Activated CD8-positive, alpha-beta memory T cell treated with anti-CD3 and anti-CD28 coated beads for 24 hours (primary cell): ENCODE data around the gene SCUBE1.
A peak's percentile ranks its signal among the peaks of the same experiment; 100 is the strongest.

Source experiments
- DNase-seq: peaks from one replicate; pipeline ENCODE4 v3.0.0-alpha.2; 2020

SCUBE1 gene

DNA sequence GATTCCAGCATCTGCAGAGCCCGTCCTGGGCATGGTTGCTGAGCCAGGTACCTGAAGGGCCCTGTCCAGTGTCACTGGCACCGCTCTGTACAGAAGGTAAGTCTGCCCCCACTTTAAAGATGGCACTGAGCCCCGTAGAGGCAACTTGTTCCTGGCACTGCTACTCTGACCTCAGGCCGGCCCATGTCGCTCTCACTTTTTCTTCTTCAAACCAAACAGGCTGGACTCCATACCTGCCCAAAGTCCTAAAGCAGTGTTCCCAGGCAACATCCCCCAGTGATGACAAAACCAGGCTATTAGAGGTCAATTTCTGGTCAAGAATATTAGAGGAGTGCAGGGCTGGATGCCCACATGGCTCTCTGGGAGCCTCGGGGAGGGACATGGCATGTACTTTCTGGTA, 109.6 kb downstream of the SCUBE1 start:
- no peak for DNase-seq

DNA sequence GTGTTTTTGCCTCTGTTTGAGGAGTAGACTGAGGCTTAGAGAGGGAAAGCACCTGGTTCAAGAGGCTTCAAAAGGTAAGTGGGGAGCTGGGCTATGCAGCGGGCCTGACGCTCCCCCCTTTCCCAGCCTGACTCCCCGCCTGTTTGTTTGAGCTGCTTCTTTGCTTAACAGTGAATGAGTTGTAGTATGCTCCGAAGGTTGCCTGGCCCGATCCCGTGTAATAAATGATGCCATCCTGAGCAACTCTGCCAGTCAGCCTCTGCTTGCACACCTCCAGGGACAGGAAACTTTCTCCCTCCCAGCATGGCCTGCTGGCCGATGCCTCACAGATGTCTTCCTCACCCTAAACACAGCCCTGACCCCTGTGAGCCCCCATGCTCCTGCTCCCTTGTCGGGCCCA, 110.7 kb downstream of the SCUBE1 start:
- no peak for DNase-seq

DNA sequence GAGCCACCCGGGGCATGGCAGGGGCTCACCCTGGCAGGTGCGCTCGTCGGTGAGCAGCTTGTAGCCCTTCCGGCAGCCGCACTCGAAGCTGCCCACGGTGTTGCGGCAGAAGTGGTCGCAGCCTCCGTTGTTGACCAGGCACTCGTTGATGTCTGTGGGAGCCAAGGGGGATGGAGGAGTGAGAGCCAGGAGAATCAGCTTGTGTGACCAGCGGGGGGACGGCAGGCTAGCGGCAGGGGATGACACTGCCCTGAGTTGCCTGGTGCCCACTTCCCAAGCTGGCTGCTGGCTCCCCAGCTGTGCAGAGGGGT, 111.5 kb downstream of the SCUBE1 start:
- no peak for DNase-seq

DNA sequence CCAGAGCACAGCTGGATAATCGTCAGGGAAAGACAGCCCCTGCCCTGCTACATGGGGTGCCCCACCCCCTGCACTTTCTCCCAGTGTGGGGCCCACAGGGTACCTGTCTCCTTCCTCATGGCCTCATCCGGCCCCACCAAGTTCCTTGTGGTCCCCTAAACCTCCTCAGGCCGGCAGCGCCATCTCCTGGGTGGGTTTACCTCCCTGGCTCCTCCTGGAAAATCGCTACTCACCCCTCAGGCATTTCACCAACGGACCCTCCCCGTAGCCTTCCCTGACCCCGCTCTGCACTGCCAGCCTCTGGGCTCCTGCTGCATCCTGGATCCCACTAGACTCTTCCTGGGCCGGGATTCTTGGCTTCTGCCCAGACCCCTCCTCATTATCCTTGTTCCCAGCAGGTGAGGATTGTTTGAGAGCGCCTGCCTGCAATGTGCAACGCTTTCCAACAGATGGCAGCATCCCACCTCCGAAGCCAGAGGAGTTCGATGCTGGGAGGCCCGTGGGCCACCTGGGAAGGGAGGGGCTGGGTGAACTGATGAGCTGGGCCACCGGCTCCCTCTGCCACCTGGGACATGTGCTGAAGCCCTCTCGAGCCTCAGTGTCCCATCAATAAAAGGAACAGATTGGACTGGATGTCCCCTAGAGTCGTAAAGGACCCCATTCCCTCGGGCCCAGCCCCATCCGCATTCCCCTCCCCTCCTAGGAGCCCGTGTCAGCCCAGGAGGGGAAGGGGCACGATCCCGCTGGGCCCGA, 112.0 kb downstream of the SCUBE1 start:
- peak; percentile 88 for DNase-seq

DNA sequence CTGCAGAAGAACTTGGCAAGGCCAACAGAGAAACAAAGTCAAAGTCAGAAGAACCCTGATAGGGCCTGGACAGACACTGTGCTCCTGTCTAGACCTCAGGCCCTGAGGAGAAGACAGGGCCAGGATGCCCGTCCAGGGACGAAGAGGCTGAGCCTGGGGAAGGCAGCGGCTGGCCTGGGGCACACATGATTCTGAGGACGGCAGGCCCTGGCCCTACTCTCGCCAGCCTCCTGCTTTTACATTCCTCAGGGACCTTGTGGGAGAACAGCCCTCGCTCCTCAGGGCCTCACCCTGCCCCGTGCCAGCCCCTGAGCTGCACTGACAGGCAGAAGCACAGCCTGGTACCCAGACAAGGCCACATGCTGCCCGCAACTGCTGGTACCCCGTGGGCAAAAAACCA, 112.6 kb downstream of the SCUBE1 start:
- DNase-seq, result no peak

DNA sequence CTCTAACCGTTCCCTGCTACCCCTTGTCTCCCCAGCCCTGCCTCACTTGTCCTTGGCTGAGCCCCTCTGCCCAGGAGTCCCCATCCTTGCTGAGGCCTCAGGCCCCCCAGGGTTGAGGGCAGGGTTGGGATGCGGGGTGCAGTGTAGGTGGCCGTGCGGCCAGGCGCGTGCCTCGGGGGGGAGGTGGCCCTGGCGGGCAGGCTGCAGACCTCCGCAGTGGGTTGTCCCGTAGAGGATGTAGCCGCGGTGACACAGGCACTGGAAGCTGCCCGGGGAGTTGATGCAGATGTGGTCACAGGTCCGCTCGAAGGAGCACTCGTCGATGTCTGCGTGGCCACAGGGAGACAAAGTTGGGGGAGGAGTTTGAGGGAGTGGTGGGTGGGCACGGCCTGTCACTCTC, 114.3 kb downstream of the SCUBE1 start:
- DNase-seq, result no peak

DNA sequence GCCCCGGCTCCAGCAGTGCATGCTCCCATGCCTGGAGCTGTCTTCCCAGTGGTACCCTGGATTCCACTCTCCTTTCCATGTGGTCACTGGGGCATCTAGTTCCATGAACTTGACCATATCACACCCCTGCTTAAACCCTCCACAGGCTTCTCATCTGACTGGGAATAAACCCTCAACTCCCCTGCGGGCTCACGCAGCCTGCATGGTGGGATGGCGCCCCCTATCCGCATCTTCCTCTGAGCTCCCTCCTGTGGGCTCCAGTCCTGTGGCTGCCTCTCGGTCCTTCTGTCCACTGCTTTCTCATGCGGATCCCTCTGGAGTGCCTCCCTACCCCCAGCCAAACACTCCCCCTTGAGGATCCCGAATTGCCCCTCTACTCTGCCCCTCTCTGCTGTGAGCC, 114.8 kb downstream of the SCUBE1 start:
- DNase-seq, result peak; percentile 62

DNA sequence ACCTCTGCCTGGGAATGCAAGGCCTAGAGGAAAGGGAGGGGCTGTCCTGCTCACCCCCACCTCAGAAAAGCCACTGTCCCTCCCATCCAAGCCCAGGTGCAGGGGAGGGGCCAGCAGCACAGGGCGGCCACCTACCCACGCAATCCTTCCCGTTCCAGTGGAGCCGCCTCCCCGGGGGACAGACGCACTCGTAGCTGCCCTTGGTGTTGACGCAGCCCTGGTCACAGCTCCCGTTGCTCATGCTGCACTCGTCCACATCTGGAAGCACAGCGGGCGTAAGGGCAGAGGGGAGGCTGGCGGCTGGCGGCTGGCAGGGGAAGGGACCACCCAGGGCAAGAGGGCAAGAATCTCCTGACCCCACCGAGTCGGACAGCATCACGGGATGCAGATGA, 115.9 kb downstream of the SCUBE1 start:
- no peak for DNase-seq

DNA sequence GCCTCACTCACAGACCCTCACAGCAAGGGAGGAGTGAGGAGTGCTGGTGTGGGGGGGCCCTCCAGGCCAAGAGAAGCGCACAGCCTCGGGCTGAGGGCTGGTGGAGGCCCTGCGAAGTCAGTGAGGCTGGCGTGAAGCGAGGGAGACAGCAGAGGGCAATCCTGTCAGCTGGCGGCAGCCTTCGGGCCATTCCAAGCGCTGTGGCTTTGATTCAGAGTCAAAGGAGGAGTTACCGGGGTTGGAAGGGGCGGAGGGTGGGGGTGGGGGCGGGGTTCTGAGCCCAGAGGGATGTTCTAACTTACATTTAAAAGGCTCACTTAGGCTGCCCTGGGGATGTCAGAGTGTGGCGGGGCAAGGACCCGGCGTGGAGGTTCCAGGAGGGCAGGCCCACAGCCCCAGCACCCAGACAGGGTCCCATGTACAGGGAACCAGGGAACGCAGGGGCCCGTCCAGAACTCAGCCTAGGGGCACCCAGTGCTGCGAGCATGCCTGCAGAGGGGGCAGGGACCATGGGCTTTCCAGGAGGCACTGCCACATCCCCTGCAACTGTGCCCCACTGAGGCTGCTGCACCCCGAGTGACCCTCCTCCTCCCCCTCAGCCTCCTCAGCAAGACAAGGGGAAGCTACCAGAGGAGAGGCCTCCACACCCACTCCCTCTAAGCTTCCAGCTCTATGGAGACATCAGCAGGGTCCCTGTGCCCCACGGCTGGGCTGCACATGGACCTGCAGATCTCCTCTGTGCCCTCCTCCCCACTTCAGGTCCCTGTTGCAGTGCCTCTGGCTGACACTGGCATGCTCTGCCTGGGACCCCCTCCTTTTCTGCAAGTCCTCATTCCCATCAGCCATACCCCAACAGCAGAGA, 116.6 kb downstream of the SCUBE1 start:
- DNase-seq, result no peak

DNA sequence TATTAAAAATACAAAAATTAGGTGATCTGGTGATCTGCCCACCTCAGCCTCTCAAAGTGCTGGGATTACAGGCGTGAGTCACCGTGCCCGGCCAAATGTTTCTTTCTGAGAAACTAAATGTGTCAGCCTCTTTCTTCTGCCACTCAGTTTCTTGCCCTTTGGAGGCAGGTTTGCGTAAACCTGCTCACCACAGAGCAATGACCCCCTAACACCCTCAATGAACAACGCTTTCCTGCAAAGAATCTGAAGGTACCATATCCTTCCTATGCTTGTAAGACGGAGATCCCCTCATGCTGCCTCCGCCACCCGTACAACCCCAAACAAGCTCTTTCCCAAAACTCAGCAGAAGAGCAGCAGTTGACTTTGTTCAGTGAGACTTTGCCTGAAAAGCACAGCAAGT, 117.6 kb downstream of the SCUBE1 start:
- no peak for DNase-seq

DNA sequence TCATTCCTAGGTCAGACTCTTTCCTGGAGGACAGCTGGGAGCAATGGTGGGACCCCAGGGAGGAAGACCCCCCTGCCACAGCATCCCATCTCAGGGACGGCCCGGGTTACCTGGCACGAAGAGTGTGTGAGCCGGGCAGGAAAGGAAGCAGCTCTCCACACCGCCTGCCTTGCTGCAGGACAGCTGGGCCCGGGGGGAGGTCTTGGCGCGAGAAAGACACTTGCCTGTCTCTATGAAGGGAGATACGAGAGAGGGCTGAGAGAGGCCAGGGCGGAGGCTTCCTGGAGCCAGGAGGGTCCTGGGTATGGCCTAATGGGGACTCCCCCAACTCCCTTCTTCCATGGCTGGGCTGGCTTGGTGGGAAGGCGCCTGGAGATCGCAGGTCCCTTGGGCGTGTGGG, 120.2 kb downstream of the SCUBE1 start:
- no peak for DNase-seq

DNA sequence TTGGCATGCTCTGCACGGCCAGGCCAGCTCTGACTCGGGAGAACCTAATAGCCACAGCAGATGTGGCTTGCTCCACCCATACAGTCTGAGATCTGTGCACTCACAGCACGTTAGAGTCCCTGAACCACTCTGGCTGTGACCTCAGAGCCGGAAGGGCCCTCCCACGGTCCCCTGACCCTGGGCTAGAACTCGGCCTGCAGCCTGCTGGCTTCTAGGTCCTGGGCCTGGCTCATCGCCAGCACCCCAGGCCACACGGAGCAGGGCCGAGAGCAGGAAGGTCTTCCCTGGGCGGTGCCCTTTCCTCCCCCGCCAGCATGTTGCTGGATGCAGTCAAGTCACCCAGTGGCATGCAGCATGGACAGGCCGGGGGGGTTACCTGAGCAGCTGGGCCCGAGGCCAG, 120.9 kb downstream of the SCUBE1 start:
- DNase-seq, result no peak

DNA sequence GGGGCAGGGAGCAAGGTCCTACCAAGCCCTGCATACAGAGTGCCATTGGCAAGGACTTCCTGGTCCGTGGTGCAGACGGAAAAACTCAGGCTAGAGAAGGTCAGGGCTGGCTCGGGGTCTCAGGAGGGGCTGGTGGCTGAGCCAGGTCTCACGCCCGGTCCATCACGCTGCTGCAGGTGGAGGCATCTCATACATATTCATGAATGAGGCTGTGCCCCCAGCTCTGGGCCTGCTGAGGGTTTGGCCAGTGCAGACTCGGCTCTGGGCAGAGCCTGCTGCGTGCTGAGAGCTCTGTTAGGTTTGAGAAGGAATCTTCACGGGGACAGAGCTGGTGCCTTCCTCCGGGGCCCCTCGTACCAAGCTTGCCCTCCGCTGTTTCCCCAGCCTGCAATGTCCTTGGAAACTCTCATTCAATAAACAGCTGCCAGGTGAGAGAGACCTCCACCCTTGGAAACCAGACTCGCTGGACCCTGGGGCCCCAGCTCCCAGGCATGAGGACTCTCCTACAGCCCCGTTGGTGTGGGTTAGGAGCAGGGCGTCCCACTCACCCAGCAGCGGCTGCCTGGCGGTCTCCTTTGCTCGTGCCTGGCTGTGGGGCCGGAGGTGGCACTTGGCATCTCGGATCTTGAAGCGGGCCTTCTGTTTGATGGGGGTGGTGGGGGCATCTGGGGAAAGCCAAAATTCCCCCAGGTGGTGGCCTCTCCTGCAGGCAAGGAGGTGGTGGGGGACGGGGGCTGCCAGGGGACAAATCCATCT, 122.4 kb downstream of the SCUBE1 start:
- no peak for DNase-seq

DNA sequence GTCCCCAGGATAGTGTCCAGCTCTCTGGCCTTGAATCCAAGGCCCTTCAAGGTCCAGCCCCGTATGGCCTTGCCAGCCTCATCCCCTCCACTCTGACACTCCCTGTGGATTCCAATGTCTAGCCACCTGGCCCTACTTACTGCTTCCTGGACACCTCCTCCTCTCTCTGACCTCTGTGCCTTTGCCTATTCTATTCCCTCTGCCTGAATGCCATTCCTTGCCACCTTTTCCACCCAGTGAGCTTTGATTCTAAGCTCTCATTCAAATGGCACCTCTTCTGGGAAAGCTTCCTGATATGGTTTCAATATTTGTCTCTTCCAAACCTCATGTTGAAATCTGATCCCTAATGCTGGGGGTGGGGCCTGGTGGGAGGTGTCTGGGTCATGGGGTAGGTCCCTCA, 124.4 kb downstream of the SCUBE1 start:
- no peak for DNase-seq

DNA sequence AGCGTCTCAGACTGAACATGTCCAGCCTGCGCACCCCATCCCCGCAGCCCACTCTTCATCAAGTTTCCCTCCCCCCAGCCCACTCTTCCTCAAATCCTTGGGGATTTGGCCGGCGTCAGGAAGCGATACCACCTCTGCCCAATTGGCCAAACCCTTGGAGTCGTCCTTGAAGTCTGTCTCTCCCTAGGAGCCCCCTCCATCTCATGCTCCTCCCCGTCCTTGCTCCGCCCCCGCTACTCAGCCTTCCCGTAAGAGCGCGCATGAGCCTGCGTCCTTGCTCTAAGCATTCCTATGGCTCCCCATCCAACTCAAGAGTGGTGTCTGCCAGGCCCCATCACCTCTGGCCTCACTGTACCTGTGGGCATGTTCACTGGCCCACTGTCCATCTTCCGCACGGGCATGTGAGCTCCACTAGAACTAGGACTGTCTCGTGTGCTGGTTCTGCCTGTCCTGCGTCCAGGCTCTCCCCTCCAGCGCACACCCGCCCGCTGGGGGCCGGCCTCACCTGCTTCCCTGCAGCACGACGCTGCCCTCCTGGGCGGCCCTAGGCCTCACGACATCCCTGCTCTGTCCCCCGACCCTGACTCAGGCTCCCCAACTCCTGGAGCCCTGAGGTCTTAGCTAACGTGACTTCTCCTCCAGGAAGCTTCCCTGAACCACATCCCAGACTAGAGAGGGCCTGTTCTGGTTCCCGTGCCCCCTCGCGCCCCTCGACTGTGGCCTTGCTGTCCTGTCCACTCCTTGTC, 125.7 kb downstream of the SCUBE1 start:
- no peak for DNase-seq

DNA sequence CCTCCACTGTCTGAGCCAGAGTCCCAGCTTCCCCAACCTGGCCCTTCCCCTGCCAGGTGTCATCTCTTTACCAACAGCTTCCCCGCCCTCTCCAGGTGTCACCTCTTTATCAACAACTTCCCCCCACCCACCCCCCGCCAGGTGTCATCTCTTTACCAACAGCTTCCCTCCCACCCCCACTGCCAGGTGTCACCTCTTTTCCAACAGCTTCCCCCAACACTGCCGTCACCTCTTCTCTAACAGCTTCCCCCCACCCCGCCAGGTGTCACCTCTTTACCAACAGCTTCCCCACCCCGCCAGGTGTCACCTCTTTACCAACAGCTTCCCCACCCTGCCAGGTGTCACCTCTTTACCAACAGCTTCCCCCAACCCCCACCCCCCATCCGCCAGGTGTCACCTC, 126.4 kb downstream of the SCUBE1 start:
- DNase-seq, result no peak

DNA sequence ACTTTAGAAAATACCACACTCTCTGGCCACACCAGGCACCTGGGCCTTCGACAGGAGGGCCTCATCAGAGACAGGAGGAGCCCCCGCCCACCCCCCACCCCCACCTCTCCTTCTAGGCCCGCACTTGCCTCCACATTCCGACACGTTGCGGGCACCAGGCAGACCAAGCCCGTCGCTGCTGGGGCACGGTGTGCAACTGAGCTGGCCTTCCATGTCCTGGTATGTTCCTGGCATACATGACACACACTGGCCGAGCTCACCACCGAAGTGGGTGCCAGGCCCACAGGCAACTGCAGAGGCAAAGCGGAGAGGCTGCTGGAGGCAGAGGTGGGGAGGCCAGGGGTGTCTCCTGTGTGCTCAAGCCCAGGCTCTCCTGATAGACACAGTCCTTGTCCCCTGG, 129.2 kb downstream of the SCUBE1 start:
- DNase-seq, result no peak

DNA sequence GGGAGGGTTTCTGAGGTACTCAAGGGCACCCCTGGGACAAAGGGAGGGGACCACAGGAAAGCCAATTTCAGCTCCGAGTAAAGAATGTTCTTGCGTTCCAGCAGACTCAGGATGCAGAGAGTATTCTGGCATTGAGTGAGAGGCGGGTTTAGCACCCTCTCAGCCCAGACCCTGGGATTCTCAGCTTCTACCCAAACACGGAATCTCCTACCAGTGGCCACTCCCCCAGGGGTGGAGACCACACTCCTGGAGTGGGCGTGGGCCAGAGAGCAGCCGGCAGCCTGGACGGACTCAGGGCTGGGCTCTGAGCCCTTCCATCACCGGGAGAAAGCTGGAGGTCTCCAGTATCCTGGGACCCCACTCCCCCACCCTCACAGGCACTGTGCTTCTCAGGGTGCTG, 130.1 kb downstream of the SCUBE1 start:
- no peak for DNase-seq

DNA sequence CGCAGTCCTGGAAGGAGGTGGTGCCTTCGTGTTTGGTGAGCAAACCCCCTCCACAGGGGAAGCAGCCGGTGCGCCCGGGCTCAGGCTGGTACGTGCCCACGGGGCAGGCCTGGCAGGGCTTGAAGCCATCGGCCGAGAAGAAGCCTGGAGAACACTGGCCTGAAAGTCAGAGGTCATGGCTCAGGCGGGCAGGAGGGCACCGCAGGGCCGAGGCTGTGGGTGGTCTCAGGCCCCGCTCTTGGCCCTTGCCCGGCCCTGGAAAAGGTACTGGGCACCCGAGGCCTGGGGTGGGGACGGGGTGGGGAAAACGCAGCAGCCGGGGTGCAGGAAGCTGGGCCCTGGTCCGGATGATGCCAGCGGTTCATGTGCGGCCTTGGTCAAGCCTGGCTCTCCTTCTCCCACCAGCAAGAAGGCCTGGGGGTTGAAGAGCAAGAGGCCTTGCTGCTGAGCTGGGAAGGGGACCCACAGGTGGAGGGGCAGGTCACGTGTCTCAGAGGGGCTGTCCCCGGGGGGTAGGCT, 130.7 kb downstream of the SCUBE1 start:
- no peak for DNase-seq

DNA sequence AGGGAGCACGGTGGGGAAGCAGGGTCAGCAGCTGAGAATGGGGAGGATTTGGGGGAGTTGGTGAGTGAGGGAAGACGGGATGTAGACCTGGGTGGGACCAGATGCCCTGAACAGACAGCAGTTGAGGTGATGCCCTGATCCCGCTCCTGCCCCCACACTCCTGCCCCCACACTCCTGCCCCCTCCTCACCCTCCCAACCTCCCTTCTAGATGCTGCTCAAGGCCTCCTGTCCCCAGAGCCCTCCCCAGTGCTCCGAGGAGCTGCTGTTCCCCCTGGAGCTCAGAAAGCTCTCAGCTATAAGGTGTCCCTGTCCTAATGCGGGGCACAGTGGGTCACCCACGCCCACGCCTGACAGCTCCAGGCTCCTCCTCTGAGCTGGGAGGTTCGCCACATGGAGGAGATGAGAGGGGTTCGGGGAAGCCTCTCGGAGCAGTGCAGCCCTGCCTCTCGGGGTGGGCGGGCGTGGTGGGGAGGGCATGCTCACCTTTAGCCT, 131.2 kb downstream of the SCUBE1 start:
- no peak for DNase-seq

DNA sequence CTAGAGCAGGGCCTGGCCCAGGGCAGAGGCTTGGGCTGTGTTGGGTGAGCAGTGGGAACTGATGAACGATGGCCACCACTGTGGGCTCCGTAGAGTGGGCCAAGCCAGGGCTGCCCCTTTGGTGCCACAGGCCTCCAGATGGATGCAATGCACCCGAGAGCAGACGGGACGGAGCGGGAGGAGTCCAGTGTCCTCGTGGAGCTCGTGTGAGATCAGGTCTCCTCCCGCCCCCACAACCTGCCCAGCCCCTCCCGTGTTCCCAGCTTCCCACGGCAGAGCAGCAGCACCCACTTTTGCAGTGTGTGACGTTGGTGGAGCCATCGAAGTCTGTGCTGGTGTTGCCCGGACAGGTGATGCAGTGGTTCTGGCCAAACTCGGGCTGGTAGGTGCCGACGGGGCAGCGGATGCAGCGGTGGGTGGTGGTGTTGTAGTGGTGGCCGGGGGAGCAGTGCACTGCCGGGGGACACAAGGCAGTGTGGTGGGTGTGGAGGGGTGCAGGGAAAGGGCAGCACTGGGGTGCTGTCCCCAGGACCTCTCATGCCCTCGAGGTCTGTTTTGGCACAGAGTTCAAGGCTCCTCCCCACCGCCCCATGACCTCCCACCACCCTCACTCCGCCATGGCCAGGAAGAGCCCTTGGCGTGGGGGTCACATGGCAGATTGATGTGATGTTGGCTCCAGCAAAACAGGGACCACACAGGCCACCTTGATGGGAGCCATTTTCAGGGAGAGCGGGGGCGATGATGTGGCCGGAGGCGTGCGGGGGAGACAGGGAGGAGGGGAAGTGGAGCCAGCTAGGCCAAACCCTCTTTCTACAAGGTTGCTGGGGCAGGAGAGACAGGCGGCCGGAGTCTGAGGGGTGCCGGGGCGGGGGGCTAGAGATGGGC, 132.3 kb downstream of the SCUBE1 start:
- DNase-seq, result no peak

DNA sequence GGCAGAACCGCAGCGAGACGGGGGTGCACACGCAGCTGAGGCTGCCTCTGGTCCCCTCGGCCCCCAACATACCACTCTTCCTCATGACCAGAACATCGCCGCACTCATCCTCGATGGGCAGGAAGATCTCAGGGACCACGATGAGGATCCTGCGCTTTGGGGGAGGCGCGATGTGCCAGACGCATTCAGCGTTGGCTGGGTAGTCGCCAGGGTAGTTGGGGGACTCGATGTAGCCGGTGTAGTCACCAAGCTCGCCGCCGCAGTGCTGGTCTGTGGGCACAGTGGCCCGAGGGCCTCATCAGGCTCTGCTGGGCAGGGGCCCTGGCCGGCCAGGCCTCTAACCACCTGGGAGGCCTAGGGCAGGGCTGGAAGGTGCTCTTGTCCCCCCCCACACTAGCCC, 133.2 kb downstream of the SCUBE1 start:
- DNase-seq, result no peak
